Neural cell (in vitro differentiated cells): ENCODE measurements around the gene MAST2.

Experiments
- EP300 ChIP-seq: fragments of 450-650 bp; conservative IDR thresholded peaks from 2 replicates; pipeline ENCODE4 v1.6.1; 2014; ENCODE audit warnings: antibody characterized with exemption, mild to moderate bottlenecking, moderate library complexity; ENCODE audit not compliant: poor library complexity, severe bottlenecking
- EZH2 ChIP-seq: fragments of 200-600, 300-800 bp; shearing (Covaris generic), sonication (generic); IDR thresholded peaks from 2 replicates; pipeline ENCODE4 v1.6.1; 2014; ENCODE audit warnings: antibody characterized with exemption, low read length, borderline replicate concordance, mild to moderate bottlenecking; ENCODE audit not compliant: insufficient read depth, poor library complexity, severe bottlenecking
- POLR2AphosphoS5 ChIP-seq: IDR thresholded peaks from 2 replicates; pipeline ENCODE4 v1.6.1; 2012
- RAD21 ChIP-seq: fragments of 450-650 bp; conservative IDR thresholded peaks from 2 replicates; pipeline ENCODE4 v1.6.1; 2014; ENCODE audit warnings: antibody characterized with exemption, mild to moderate bottlenecking, moderate library complexity
- TAF1 ChIP-seq: IDR thresholded peaks from 2 replicates; pipeline ENCODE4 v1.6.1; 2012; ENCODE audit warnings: low read depth
- TF ChIP-seq, protein P1 (sequence below): fragments of 450-650 bp; IDR thresholded peaks from 2 replicates; pipeline ENCODE4 v1.5.1; 2014; ENCODE audit warnings: antibody characterized with exemption, mild to moderate bottlenecking, moderate library complexity; ENCODE audit not compliant: poor library complexity, severe bottlenecking
- TF ChIP-seq, protein P2 (sequence below): IDR thresholded peaks from 2 replicates; pipeline ENCODE4 v1.6.1; 2012; ENCODE audit warnings: borderline replicate concordance

DNA sequence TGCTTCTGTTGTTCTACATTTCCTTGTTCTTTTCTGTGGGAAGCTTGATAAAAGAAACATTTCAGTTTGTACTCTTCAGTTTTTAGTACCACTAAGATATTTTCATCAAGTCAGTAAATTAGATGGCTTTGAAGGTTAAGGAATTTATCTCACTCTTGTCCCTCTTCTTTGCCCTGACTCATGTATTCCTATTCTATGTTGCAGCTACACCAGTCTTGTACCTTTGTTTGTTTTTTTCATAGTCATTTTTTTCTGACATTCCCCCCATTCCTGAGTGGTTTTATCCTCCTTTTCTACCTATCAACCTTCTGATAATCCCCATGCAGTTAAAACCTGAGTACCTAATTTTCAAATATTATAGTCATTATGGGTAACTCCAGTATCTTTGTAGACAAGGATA, 65.4 kb downstream of the MAST2 start:
- TF ChIP-seq, protein P1, sequence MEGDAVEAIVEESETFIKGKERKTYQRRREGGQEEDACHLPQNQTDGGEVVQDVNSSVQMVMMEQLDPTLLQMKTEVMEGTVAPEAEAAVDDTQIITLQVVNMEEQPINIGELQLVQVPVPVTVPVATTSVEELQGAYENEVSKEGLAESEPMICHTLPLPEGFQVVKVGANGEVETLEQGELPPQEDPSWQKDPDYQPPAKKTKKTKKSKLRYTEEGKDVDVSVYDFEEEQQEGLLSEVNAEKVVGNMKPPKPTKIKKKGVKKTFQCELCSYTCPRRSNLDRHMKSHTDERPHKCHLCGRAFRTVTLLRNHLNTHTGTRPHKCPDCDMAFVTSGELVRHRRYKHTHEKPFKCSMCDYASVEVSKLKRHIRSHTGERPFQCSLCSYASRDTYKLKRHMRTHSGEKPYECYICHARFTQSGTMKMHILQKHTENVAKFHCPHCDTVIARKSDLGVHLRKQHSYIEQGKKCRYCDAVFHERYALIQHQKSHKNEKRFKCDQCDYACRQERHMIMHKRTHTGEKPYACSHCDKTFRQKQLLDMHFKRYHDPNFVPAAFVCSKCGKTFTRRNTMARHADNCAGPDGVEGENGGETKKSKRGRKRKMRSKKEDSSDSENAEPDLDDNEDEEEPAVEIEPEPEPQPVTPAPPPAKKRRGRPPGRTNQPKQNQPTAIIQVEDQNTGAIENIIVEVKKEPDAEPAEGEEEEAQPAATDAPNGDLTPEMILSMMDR = no peak
- TF ChIP-seq RAD21 (no peak), EP300 (no peak), EZH2 (no peak), POLR2AphosphoS5 (no peak), TAF1 (no peak)
- TF ChIP-seq, protein P2, sequence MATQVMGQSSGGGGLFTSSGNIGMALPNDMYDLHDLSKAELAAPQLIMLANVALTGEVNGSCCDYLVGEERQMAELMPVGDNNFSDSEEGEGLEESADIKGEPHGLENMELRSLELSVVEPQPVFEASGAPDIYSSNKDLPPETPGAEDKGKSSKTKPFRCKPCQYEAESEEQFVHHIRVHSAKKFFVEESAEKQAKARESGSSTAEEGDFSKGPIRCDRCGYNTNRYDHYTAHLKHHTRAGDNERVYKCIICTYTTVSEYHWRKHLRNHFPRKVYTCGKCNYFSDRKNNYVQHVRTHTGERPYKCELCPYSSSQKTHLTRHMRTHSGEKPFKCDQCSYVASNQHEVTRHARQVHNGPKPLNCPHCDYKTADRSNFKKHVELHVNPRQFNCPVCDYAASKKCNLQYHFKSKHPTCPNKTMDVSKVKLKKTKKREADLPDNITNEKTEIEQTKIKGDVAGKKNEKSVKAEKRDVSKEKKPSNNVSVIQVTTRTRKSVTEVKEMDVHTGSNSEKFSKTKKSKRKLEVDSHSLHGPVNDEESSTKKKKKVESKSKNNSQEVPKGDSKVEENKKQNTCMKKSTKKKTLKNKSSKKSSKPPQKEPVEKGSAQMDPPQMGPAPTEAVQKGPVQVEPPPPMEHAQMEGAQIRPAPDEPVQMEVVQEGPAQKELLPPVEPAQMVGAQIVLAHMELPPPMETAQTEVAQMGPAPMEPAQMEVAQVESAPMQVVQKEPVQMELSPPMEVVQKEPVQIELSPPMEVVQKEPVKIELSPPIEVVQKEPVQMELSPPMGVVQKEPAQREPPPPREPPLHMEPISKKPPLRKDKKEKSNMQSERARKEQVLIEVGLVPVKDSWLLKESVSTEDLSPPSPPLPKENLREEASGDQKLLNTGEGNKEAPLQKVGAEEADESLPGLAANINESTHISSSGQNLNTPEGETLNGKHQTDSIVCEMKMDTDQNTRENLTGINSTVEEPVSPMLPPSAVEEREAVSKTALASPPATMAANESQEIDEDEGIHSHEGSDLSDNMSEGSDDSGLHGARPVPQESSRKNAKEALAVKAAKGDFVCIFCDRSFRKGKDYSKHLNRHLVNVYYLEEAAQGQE = no peak
